GM23338 (cell line): Measurements from ENCODE around the gene RAP1GAP. TPM values are rescaled to one million over a fixed set of nuclear protein-coding genes. Genes with fewer than 3 reads are reported as not detected.

ENCODE experiments used
- ATAC-seq: fragments of 200-7000 bp; cut with Tn5 transposase; 3 replicates; pipeline ENCODE4 v1.9.1; 2020
- DNase-seq: peaks from one replicate; pipeline ENCODE4 v3.0.0-alpha.2; 2015; ENCODE audit warnings: low spot score
- H2AFZ ChIP-seq: fragments of 200-600 bp; sonication (generic); 2 replicates; pipeline ENCODE4 v1.8.0; 2016; ENCODE audit warnings: antibody characterized with exemption, mild to moderate bottlenecking, moderate library complexity
- H3F3A ChIP-seq: fragments of 200-600 bp; sonication (generic); replicated peaks from 2 replicates; pipeline ENCODE4 v1.8.0; 2017; ENCODE audit warnings: antibody characterized with exemption, mixed run types, low read depth
- H3K27ac ChIP-seq: fragments of 200-600 bp; sonication (generic); 2 replicates; pipeline ENCODE4 v1.6.1; 2016; ENCODE audit warnings: low read depth
- H3K27me3 ChIP-seq: fragments of 200-600 bp; sonication (generic); 2 replicates; pipeline ENCODE4 v1.8.0; 2016; ENCODE audit warnings: mild to moderate bottlenecking, mixed run types, moderate library complexity; ENCODE audit not compliant: insufficient read depth
- H3K36me3 ChIP-seq: fragments of 200-600 bp; sonication (generic); 2 replicates; pipeline ENCODE4 v1.8.0; 2016; ENCODE audit warnings: mild to moderate bottlenecking; ENCODE audit not compliant: insufficient read depth
- H3K4me1 ChIP-seq: fragments of 200-600 bp; sonication (generic); 2 replicates; pipeline ENCODE4 v1.8.0; 2016; ENCODE audit warnings: mild to moderate bottlenecking, moderate library complexity; ENCODE audit not compliant: insufficient read depth
- H3K4me2 ChIP-seq: fragments of 200-600 bp; sonication (generic); 2 replicates; pipeline ENCODE4 v1.7.1; 2017; ENCODE audit warnings: mixed run types
- H3K4me3 ChIP-seq: fragments of 200-600 bp; sonication (generic); 2 replicates; pipeline ENCODE4 v1.6.1; 2016; ENCODE audit warnings: mixed run types
- H3K79me2 ChIP-seq: fragments of 200-600 bp; sonication (generic); replicated peaks from 2 replicates; pipeline ENCODE4 v1.8.0; 2017; ENCODE audit warnings: mild to moderate bottlenecking; ENCODE audit not compliant: insufficient read depth
- H3K9me2 ChIP-seq: fragments of 200-600 bp; sonication (generic); 2 replicates; pipeline ENCODE4 v1.8.0; 2017; ENCODE audit not compliant: insufficient read depth
- H4K20me1 ChIP-seq: fragments of 200-600 bp; sonication (generic); replicated peaks from 2 replicates; pipeline ENCODE4 v1.8.0; 2017; ENCODE audit warnings: mild to moderate bottlenecking; ENCODE audit not compliant: insufficient read depth
- H3K27ac Mint-ChIP-seq: 2 replicates; pipeline ENCODE4 v1.8.0; 2020; ENCODE audit warnings: inconsistent platforms, mild to moderate bottlenecking, moderate library complexity, mixed read lengths
- H3K27me3 Mint-ChIP-seq: 3 replicates; pipeline ENCODE4 v1.8.0; 2022; ENCODE audit warnings: low read depth, mild to moderate bottlenecking, moderate library complexity, mixed read lengths, inconsistent platforms; ENCODE audit not compliant: insufficient read depth, poor library complexity
- H3K36me3 Mint-ChIP-seq: 3 replicates; pipeline ENCODE4 v1.8.0; 2021; ENCODE audit warnings: low read depth, mild to moderate bottlenecking, inconsistent platforms, moderate library complexity, mixed read lengths
- H3K4me1 Mint-ChIP-seq: 3 replicates; pipeline ENCODE4 v1.8.0; 2020; ENCODE audit warnings: mild to moderate bottlenecking, inconsistent platforms, mixed read lengths
- H3K4me3 Mint-ChIP-seq: 3 replicates; pipeline ENCODE4 v1.8.0; 2021; ENCODE audit warnings: moderate library complexity, mild to moderate bottlenecking, inconsistent platforms, mixed read lengths
- H3K9me3 Mint-ChIP-seq: 3 replicates; pipeline ENCODE4 v1.8.0; 2020; ENCODE audit warnings: moderate library complexity, mild to moderate bottlenecking, inconsistent platforms, mixed read lengths
- CREB1 ChIP-seq: fragments of 250-450 bp; sonication (Bioruptor Pico); IDR thresholded peaks from 2 replicates; pipeline ENCODE4 v1.5.0; 2020; ENCODE audit warnings: low read depth, mild to moderate bottlenecking, moderate library complexity
- CTCF ChIP-seq, 2 experiments: fragments of 200-600 bp in 1 of 2; sonication (generic) in 1 of 2; conservative IDR thresholded peaks; 2 replicates each; pipeline versions ENCODE4 v1.5.1 to v1.6.1; 2016 to 2017; ENCODE audit warnings: antibody characterized with exemption in 2 of 2, low read depth in 2 of 2, mild to moderate bottlenecking in 2 of 2, moderate library complexity in 1 of 2
- ETS1 ChIP-seq: IDR thresholded peaks from 2 replicates; pipeline ENCODE4 v1.6.1; 2016; ENCODE audit warnings: antibody characterized with exemption
- EZH2 ChIP-seq: fragments of 200-600 bp; sonication (generic); IDR thresholded peaks from one replicate; pipeline ENCODE4 v1.8.0; 2017; ENCODE audit warnings: antibody characterized with exemption, mild to moderate bottlenecking, low read depth; ENCODE audit not compliant: unreplicated experiment
- EZH2phosphoT487 ChIP-seq: fragments of 200-600 bp; sonication (generic); IDR thresholded peaks from one replicate; pipeline ENCODE4 v1.8.1; 2018; ENCODE audit warnings: antibody characterized with exemption; ENCODE audit not compliant: unreplicated experiment
- JUNB ChIP-seq: IDR thresholded peaks from one replicate; pipeline ENCODE4 v1.6.1; 2016; ENCODE audit warnings: antibody characterized with exemption; ENCODE audit not compliant: unreplicated experiment
- NANOG ChIP-seq: IDR thresholded peaks from 2 replicates; pipeline ENCODE4 v1.6.1; 2016; ENCODE audit warnings: antibody characterized with exemption, borderline replicate concordance
- POLR2AphosphoS5 ChIP-seq: IDR thresholded peaks from 2 replicates; pipeline ENCODE4 v1.6.1; 2016; ENCODE audit warnings: antibody characterized with exemption, low read depth
- REST ChIP-seq: IDR thresholded peaks from one replicate; pipeline ENCODE4 v1.6.1; 2018; ENCODE audit warnings: antibody characterized with exemption; ENCODE audit not compliant: unreplicated experiment
- STAT1 ChIP-seq: IDR thresholded peaks from one replicate; pipeline ENCODE4 v1.6.1; 2016; ENCODE audit warnings: antibody characterized with exemption; ENCODE audit not compliant: unreplicated experiment
- ZNF114 ChIP-seq: fragments of 250-450 bp; sonication (Bioruptor Pico); IDR thresholded peaks from 2 replicates; pipeline ENCODE4 v1.5.0; 2020; ENCODE audit warnings: mild to moderate bottlenecking, moderate library complexity
- ZNF331 ChIP-seq: fragments of 250-450 bp; sonication (Bioruptor Pico); IDR thresholded peaks from 2 replicates; pipeline ENCODE4 v1.5.0; 2020; ENCODE audit warnings: low read depth, mild to moderate bottlenecking, moderate library complexity
- ZNF462 ChIP-seq: fragments of 250-450 bp; sonication (Bioruptor Pico); IDR thresholded peaks from 2 replicates; pipeline ENCODE4 v1.5.0; 2020; ENCODE audit warnings: mild to moderate bottlenecking, moderate library complexity
- polyA plus RNA-seq: library from polyadenylated mRNA; unstranded; fragments of >200 nt; fragmentation: Nextera tagmentation; extraction: Ambion mirVana; gene quantifications from 2 replicates; pipeline ENCODE4 v1.2.1, GENCODE V29; 2016
- total RNA-seq: library from RNA; depleted of rRNA; stranded (reverse); fragments of >200 nt; shearing (Covaris generic); gene quantifications from 2 replicates; pipeline ENCODE4 v1.2.3, GENCODE V29; 2014

RAP1GAP gene
- total and polyA plus RNA-seq, 2 experiments from 2014 or later: 4.3 to 6.6 TPM

DNA sequence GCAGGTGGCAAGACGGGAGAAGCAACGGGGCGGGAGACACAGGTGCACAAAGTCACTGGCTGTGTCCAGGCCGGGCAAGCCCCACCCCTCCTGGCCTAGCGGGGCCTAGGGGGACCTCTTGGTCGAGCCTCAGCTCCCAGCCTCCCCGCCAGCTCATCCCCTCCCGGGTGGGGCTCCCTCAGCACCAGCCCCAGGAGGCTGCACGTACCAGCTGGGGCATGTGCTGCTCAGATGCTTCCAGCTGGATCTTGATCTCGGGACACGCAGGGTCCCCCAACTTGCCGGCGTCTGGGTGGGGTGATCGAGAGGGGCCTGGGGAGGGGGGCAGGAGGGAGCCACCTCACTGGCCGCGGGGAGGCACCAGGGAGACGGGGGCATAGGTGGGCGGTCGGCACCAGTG, 71.4 kb downstream of the RAP1GAP start:
- no peaks in the 10 kb centered on the region; the same call in 2 of the 3 replicates for H3K9me3 Mint-ChIP-seq

More for the DNA sequence above, 71.4 kb downstream of the RAP1GAP start:
- H3K79me2 ChIP-seq: no peaks in the 10 kb centered on the region
- H3F3A ChIP-seq: no peaks in the 10 kb centered on the region
- ATAC-seq (no peak), DNase-seq (no peak)
- H3K9me2 ChIP-seq: no peaks in the 10 kb centered on the region
- no peaks in the 10 kb centered on the region for H3K4me1 ChIP-seq
- no peak overlapping the region for H3K27ac ChIP-seq
- Mint-ChIP-seq H3K27ac (no peak overlapping the region), H3K4me1 (no peaks in the 10 kb centered on the region; the same call in 2 of the 3 replicates), H3K36me3 (no peaks in the 10 kb centered on the region), H3K4me3 (no peak overlapping the region), H3K27me3 (peaks cover 23% of the 10 kb centered on the region)
- H2AFZ ChIP-seq: no peak overlapping the region
- H4K20me1 ChIP-seq: no peaks in the 10 kb centered on the region
- H3K4me2 ChIP-seq: no peak overlapping the region
- H3K27me3 ChIP-seq: no peaks in the 10 kb centered on the region
- no peaks in the 10 kb centered on the region for H3K36me3 ChIP-seq
- H3K4me3 ChIP-seq: no peak overlapping the region
- TF ChIP-seq EZH2: no peak
- TF ChIP-seq ZNF331 (CRISPR knock-in tag): no peak
- no peak for TF ChIP-seq POLR2AphosphoS5
- no peak for TF ChIP-seq EZH2phosphoT487
- TF ChIP-seq ZNF462 (CRISPR knock-in tag): no peak
- TF ChIP-seq JUNB: no peak
- TF ChIP-seq ETS1: no peak
- TF ChIP-seq STAT1: no peak
- no peak for TF ChIP-seq ZNF114 (CRISPR knock-in tag)
- no peak for TF ChIP-seq NANOG
- TF ChIP-seq CREB1 (CRISPR knock-in tag): no peak
- no peak for TF ChIP-seq CTCF (conservative IDR thresholded peaks at IDR 0.05; ENCODE audit: low read depth in 2 of 2)
- no peak for TF ChIP-seq REST
